Measurements from ENCODE around the gene NBPF6. TPM values are rescaled to one million over a fixed set of nuclear protein-coding genes. Genes with fewer than 3 reads are reported as not detected.
"Not testable (repeated sequence)": the region's sequence is repeated elsewhere in the genome, so short reads cannot be mapped to it uniquely, and the experiment has no call there.

NBPF6 gene, protein sequence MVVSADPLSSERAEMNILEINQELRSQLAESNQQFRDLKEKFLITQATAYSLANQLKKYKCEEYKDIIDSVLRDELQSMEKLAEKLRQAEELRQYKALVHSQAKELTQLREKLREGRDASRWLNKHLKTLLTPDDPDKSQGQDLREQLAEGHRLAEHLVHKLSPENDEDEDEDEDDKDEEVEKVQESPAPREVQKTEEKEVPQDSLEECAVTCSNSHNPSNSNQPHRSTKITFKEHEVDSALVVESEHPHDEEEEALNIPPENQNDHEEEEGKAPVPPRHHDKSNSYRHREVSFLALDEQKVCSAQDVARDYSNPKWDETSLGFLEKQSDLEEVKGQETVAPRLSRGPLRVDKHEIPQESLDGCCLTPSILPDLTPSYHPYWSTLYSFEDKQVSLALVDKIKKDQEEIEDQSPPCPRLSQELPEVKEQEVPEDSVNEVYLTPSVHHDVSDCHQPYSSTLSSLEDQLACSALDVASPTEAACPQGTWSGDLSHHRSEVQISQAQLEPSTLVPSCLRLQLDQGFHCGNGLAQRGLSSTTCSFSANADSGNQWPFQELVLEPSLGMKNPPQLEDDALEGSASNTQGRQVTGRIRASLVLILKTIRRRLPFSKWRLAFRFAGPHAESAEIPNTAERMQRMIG
- total RNA-seq = 0.23 and 0.50 TPM in 2 replicates

DNA sequence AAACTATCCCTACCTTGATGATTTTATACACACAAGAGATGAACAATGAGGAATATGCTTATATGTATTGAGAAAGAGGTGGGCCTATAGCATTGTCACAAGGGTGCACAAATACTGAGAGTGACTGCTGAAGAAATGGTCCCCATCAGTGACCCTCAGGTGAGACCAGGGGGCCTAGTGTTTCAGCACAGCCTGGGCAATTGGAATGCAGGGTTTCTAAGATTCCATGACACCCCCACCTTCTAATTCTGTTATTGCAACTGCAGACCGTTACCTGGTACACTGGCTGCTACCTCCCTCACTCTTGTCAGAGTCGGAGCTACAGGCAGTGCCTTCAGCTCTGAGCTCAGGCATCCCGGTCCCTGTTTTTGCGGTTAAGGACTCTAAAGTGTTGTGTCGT, at the start of gene NBPF6:
Gene NBPF6, plus strand, starts transcription at position 301 of the 400 bp plus-strand sequence. CDS start 259 bp downstream, outside the sequence.
- intact Hi-C loops (cut with micrococcal nuclease); H3K9me3 Mint-ChIP-seq; H3K4me1 Mint-ChIP-seq (ENCODE audit: low read depth): not testable (repeated sequence)

DNA sequence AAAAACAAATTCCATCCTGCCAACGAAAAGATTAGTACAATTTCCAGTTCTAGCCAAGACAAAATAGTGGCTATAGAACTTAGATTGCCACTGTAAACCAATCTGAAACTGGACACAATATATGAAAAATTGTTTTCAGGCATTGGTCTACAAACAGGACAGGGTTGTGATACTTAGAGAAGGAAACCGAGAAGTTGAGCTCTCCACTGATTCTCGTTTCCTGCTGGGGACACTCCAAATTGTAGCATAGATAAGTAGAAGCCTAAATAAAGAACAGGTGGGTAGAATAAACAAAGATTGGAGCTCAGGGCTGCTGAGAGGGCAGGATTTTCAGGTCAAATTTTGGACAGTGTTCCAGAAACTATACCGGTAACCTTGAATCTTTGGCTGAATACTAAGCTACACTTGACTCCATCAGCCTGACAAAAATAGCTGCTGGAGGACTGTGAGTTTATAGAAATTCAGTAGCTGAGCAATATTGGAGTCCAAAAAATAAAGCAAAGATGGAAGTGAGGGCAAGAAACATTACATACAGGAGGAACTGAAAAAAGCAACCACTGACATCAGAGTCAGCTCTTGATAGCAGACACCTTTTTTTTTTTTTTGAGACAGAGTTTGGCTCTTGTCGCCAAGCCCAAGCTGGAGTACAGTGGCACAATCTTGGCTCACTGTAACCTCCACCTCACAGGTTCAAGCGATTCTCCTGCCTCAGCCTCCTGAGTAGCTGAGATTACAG, 38.9 kb upstream of the NBPF6 start:
- not testable (repeated sequence) for H3K9me3 Mint-ChIP-seq; H3K4me1 Mint-ChIP-seq (ENCODE audit: low read depth)

More for the DNA sequence above, at the start of gene NBPF6:
- DNase-seq (ENCODE audit: low spot score); H3K27ac Mint-ChIP-seq; H3K36me3 Mint-ChIP-seq (ENCODE audit: low read depth); H3K27me3 Mint-ChIP-seq (ENCODE audit: low read depth); H3K4me3 Mint-ChIP-seq (ENCODE audit: low read depth): not testable (repeated sequence)

DNA sequence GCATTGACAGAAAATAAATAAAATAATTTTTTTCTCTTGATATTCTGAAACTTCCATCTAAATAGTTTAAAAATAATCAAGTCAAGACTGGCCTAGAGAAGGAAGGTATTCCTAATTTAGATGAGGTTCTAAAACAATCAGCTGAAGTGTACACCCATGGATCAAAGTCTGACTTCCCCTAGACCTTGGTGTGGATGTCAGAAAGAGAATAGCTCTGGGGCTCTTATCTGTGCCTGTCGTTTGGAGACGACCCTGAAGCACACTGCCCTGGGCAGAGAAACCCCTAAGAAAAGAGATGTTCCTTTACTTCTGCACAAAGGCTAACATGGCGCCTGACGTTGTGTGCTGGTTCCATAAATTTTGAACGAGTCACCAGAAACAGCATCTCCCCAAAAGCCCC, 30.0 kb upstream of the NBPF6 start:
- H3K36me3 Mint-ChIP-seq (ENCODE audit: low read depth) = not testable (repeated sequence)

More for the DNA sequence above, 38.9 kb upstream of the NBPF6 start:
- H3K36me3 Mint-ChIP-seq (ENCODE audit: low read depth); H3K27ac Mint-ChIP-seq; H3K4me3 Mint-ChIP-seq (ENCODE audit: low read depth); DNase-seq (ENCODE audit: low spot score); intact Hi-C loops (cut with micrococcal nuclease); H3K27me3 Mint-ChIP-seq (ENCODE audit: low read depth): not testable (repeated sequence)

DNA sequence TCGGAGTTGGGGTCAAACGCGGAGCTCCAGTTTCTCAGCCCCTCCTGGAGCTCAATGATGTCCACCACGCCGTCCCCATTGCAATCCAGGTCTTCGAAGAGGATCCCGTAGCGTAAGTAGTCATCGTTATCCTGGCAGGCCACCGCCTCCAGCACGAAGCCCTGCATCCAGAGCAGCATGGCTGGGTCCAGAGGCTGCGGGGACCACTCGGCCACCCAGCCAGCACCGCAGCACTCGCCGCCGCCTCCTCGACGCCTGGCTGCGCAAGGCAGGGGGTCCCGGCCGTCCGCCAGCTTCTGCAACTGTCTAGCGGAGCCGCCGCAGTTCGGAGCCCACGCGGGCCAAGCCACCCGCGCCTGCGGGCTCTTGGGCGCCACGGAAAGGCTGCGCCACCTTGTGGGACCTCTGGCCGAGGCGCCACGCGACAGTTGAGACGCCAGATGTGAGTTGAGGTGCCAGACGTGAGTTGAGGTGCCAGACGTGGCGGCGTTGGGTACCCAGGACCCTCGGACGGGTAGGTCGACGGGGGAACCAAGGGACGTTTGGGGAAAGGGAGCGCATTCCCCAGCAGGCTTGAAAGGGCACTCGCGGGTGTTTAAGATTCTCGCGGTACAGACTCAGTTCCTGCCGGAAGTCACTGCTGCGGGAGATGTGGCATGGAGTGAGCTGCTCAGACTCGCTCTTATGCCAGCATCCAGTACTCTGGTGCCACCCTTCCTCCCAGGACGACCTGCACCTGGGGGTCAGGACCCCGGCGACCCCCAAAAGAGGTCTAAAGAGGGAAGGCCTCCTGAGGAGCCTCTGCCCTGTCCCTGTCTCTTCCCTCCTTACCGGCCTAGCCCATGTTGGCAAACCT, 28.9 kb upstream of the NBPF6 start:
- H3K4me3 Mint-ChIP-seq (ENCODE audit: low read depth); intact Hi-C loops (cut with micrococcal nuclease); DNase-seq (ENCODE audit: low spot score); H3K9me3 Mint-ChIP-seq; H3K36me3 Mint-ChIP-seq (ENCODE audit: low read depth); H3K27me3 Mint-ChIP-seq (ENCODE audit: low read depth); H3K4me1 Mint-ChIP-seq (ENCODE audit: low read depth); H3K27ac Mint-ChIP-seq: not testable (repeated sequence)

More for the DNA sequence above, 30.0 kb upstream of the NBPF6 start:
- H3K4me3 Mint-ChIP-seq (ENCODE audit: low read depth); DNase-seq (ENCODE audit: low spot score); H3K4me1 Mint-ChIP-seq (ENCODE audit: low read depth); H3K27me3 Mint-ChIP-seq (ENCODE audit: low read depth); H3K9me3 Mint-ChIP-seq; intact Hi-C loops (cut with micrococcal nuclease); H3K27ac Mint-ChIP-seq: not testable (repeated sequence)

DNA sequence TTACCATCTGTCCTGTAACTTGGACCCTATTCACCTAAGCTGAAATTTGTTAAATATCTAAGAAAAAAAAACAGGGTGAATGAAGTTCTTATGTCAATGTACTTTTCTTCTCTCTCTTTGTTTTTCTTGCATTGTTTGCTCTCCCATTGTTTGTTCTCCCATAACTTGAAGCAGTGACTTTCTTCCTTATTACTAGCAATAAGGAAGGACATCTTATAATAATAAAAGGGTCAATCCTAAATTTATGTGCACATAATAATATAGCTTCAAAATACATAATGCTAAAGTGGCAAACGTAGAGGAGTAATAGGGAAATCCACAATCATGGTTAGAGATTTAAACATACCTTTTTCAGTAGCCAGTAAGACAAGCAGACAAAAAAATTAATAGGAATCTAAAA, 23.3 kb upstream of the NBPF6 start:
- H3K27me3 Mint-ChIP-seq (ENCODE audit: low read depth); H3K4me1 Mint-ChIP-seq (ENCODE audit: low read depth); H3K9me3 Mint-ChIP-seq; H3K4me3 Mint-ChIP-seq (ENCODE audit: low read depth); H3K27ac Mint-ChIP-seq; intact Hi-C loops (cut with micrococcal nuclease); H3K36me3 Mint-ChIP-seq (ENCODE audit: low read depth); DNase-seq (ENCODE audit: low spot score): not testable (repeated sequence)

DNA sequence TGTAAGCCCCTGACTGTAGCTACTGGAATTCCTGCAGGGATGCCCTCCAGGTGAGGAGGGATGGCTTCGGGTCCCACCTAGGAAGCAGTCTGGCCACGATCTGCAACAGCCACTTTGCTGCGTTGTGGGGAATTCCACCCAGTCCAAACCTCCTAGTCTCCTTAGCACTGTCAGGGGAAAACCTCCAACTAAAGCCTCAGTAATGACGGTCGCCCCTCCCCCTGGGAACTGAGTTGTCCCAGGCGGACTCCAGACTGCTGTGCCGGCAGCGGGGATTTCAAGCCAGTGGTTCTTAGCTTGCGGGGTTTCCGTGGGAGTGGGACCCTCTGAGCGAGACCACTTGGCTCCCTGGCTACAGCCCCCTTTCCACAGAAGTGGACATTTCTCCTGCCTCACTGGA, 18.1 kb upstream of the NBPF6 start:
- H3K27me3 Mint-ChIP-seq (ENCODE audit: low read depth); DNase-seq (ENCODE audit: low spot score); H3K27ac Mint-ChIP-seq; H3K4me3 Mint-ChIP-seq (ENCODE audit: low read depth); H3K36me3 Mint-ChIP-seq (ENCODE audit: low read depth); H3K4me1 Mint-ChIP-seq (ENCODE audit: low read depth); intact Hi-C loops (cut with micrococcal nuclease); H3K9me3 Mint-ChIP-seq: not testable (repeated sequence)

DNA sequence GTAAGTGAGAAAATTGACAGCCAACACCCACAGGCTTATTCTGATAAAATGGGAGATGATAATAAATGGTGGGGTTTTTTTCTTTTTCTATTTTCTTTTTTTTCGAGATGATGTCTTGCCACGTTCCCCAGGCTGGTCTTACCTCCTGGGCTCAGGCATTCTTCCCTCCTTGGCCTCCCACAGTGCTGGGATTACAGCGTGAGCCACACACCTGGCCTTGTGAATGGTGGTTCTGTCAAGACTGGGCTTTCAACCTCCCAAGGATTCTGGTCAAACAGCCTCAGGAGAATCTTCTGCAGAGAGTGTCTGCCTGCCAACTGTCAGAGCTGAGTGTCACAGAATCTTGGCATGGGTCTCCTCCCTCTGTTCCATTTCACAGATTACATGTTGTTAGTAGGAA, 16.7 kb upstream of the NBPF6 start:
- H3K4me1 Mint-ChIP-seq (ENCODE audit: low read depth); H3K27ac Mint-ChIP-seq; intact Hi-C loops (cut with micrococcal nuclease); H3K4me3 Mint-ChIP-seq (ENCODE audit: low read depth); H3K36me3 Mint-ChIP-seq (ENCODE audit: low read depth); H3K27me3 Mint-ChIP-seq (ENCODE audit: low read depth); DNase-seq (ENCODE audit: low spot score); H3K9me3 Mint-ChIP-seq: not testable (repeated sequence)

DNA sequence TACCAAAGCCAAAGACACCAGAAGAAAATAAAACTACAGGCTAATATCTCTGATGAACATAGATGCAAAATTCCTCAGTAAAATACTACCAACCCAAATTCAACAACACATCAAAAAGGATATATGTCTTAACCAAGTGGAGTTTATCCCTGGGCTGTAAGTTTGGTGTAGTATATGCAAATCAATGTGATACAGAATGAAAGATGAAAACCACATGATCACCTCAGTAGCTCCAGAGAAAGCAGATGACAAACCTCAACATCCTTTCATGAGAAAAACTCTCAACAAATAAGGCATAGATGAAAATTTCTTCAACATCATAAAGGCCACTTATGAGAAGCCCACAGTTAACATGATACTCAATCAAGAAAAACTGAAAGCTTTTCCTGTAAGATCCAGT, 11.6 kb upstream of the NBPF6 start:
- H3K36me3 Mint-ChIP-seq (ENCODE audit: low read depth); H3K4me3 Mint-ChIP-seq (ENCODE audit: low read depth); intact Hi-C loops (cut with micrococcal nuclease); DNase-seq (ENCODE audit: low spot score); H3K27me3 Mint-ChIP-seq (ENCODE audit: low read depth); H3K4me1 Mint-ChIP-seq (ENCODE audit: low read depth); H3K27ac Mint-ChIP-seq; H3K9me3 Mint-ChIP-seq: not testable (repeated sequence)

DNA sequence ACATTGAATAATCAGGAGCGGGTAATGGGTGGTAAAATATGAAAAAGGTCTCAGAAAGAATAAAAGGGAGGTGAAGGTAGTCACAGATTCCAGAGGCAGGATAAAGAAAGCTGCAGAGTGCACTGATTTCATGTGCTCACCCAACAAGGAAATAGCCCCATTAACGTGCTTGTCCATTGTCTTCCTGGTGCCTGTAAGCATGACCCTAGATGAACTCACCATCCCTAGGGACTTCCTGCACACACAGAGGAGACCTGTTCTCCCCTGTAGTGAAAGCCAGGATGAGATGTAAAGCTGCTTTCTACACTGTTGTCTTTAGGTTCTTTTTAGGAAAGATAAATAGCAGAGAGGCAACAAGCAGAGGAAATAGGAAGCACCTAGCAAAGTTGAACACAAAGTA, 4.4 kb downstream of the NBPF6 start:
- H3K36me3 Mint-ChIP-seq (ENCODE audit: low read depth); H3K27me3 Mint-ChIP-seq (ENCODE audit: low read depth); H3K4me3 Mint-ChIP-seq (ENCODE audit: low read depth); DNase-seq (ENCODE audit: low spot score); H3K4me1 Mint-ChIP-seq (ENCODE audit: low read depth); H3K27ac Mint-ChIP-seq; intact Hi-C loops (cut with micrococcal nuclease); H3K9me3 Mint-ChIP-seq: not testable (repeated sequence)

DNA sequence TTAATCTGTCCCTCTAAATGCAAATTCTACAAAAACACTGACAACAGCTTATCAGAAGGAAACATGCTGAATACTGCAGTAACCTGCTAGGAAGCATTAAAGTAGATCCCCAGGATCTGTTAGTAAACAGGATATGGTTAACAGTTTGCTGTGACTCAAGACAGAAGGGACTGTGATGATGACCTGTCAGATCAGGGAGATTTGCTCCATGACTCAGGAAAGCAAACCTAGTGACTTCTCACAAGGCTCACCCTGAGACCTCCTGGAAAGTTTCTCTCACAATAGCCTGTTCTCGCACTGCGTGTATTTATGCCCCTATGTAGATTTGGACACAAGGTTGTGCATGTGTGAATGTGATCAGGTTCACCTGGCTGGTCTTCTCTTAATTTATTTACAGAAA, 8.5 kb downstream of the NBPF6 start:
- intact Hi-C loops (cut with micrococcal nuclease) = not testable (repeated sequence)

DNA sequence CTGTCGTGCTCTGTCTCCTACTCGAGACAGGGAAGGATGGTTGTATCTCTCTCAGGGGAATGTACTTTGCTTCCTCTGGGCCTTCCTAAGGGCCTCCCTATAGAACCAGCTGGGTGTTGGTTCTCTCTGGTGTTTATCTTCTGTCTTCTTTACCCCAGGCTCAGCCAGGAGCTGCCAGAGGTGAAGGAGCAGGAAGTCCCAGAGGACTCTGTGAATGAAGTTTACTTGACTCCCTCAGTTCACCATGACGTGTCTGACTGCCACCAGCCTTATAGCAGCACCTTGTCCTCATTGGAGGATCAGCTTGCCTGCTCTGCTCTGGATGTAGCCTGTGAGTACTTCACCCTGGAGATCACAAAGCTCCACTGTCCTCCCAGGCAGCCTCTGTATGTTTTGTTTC, 11.6 kb downstream of the NBPF6 start:
- H3K27me3 Mint-ChIP-seq (ENCODE audit: low read depth); H3K36me3 Mint-ChIP-seq (ENCODE audit: low read depth); H3K4me1 Mint-ChIP-seq (ENCODE audit: low read depth); intact Hi-C loops (cut with micrococcal nuclease); H3K4me3 Mint-ChIP-seq (ENCODE audit: low read depth); DNase-seq (ENCODE audit: low spot score); H3K9me3 Mint-ChIP-seq; H3K27ac Mint-ChIP-seq: not testable (repeated sequence)

More for the DNA sequence above, 8.5 kb downstream of the NBPF6 start:
- H3K4me3 Mint-ChIP-seq (ENCODE audit: low read depth); H3K4me1 Mint-ChIP-seq (ENCODE audit: low read depth); DNase-seq (ENCODE audit: low spot score); H3K36me3 Mint-ChIP-seq (ENCODE audit: low read depth); H3K9me3 Mint-ChIP-seq; H3K27me3 Mint-ChIP-seq (ENCODE audit: low read depth); H3K27ac Mint-ChIP-seq: not testable (repeated sequence)

DNA sequence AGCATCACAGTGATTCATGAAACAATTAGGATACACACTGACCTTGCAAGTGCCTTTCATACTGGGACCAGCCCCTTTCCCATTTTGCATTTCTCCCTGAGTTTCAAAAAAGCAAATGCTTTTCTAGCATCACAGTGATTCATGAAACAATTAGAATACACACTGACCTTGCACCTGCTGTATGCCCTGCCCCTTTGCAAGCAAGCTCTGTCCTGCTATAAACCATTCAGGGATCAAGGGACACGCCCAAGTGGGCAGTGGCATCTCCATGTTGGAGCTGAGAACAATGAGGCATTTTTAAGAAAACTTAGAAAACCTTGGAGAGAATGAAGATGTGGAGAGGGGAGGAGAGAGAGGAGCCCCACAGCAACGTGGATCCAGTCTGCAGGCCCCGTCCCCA, 13.8 kb downstream of the NBPF6 start:
- H3K27me3 Mint-ChIP-seq (ENCODE audit: low read depth); H3K36me3 Mint-ChIP-seq (ENCODE audit: low read depth); H3K9me3 Mint-ChIP-seq; DNase-seq (ENCODE audit: low spot score); H3K4me1 Mint-ChIP-seq (ENCODE audit: low read depth); intact Hi-C loops (cut with micrococcal nuclease); H3K27ac Mint-ChIP-seq; H3K4me3 Mint-ChIP-seq (ENCODE audit: low read depth): not testable (repeated sequence)

All from activated T-helper 2 cell treated with anti-CD3 and anti-CD28 coated beads, Interferon-gamma antibody, Interleukin-2, Interleukin-4, amounts not matched to agents 10 μg/mL and 5 μg/mL and 100 μg/mL, durations not matched to agents 14 hours and 24 hours and 36 hours (primary cell).